ENCODE measurements around the gene FAM240B. TPM values are rescaled to one million over a fixed set of nuclear protein-coding genes. Genes with fewer than 3 reads are reported as not detected.

The FAM240B gene
- total RNA-seq, 1 experiment from 2014 or later = not detected

GRCh38 chr9:38670542-38671371 lies 49.2 kb downstream of the FAM240B start:
- TF ChIP-seq CTCF (conservative IDR thresholded peaks at IDR 0.05) = no peak
- no peaks in the 10 kb centered on the region for H3K79me2 ChIP-seq (ENCODE audit: insufficient read depth, low read length)
- no peaks in the 10 kb centered on the region for H3K23me2 ChIP-seq (ENCODE audit: insufficient read length, low read depth, low read length, poor library complexity, severe bottlenecking)
- Mint-ChIP-seq H3K27me3 (ENCODE audit: low read depth) (peaks cover 16% of the 10 kb centered on the region), H3K4me1 (peaks cover 22 to 26% of the 10 kb centered on the region in 2 experiments), H3K9me3 (peaks cover 0 to 2% of the 10 kb centered on the region in 2 experiments; a peak in 1 of 5 replicates), H3K4me3 (no peak overlapping the region; a peak in 1 of 5 replicates), H3K36me3 (ENCODE audit: insufficient read depth in 1 of 3, low read depth in 3 of 3) (peaks cover 0 to 4% (median 0%) of the 10 kb centered on the region in 3 experiments; a peak in 3 of 7 replicates), H3K27ac (no peak overlapping the region; a peak in 1 of 7 replicates)
- WGBS (ENCODE audit: extremely low coverage, insufficient read length, low lambda C conversion rate) = no CpG with 5 or more reads among the region's 5 CpGs
- no peak overlapping the region for H2AFZ ChIP-seq (ENCODE audit: low read length)
- no peak overlapping the region for H3T11ph ChIP-seq (ENCODE audit: low read length)
- no peaks in the 10 kb centered on the region for H4K20me1 ChIP-seq (ENCODE audit: control insufficient read depth, insufficient read depth, insufficient read length)
- H4K8ac ChIP-seq (replicated peaks; ENCODE audit: insufficient read length, low read depth, low read length) = no peak overlapping the region
- no peak overlapping the region for H3K56ac ChIP-seq (ENCODE audit: insufficient read length, low read depth, low read length)
- H2AK5ac ChIP-seq (ENCODE audit: insufficient read length, low read length) = no peak overlapping the region
- no peak overlapping the region for H2BK120ac ChIP-seq (ENCODE audit: low read depth, low read length, poor library complexity, severe bottlenecking)
- DNase-seq = no peak
- no peak overlapping the region for H2BK15ac ChIP-seq (ENCODE audit: low read depth, low read length)
- no peak overlapping the region for H3K23ac ChIP-seq (ENCODE audit: insufficient read length, low read depth, low read length)
- no peak overlapping the region for H2BK20ac ChIP-seq (ENCODE audit: low read depth, low read length, poor library complexity, severe bottlenecking)
- no peak overlapping the region for H3K27ac ChIP-seq (ENCODE audit: insufficient read length, low read depth, low read length)
- no peak overlapping the region for H3K18ac ChIP-seq (ENCODE audit: insufficient read length, low read depth, low read length)
- no peak overlapping the region for H3K9ac ChIP-seq (ENCODE audit: extremely low read depth, insufficient read length, low read length)
- no peak overlapping the region for H3K4me2 ChIP-seq (ENCODE audit: insufficient read depth, insufficient read length, low read length)
- no peaks in the 10 kb centered on the region for H3K27me3 ChIP-seq (ENCODE audit: insufficient read depth, low read length)
- no peak overlapping the region for H4K91ac ChIP-seq (ENCODE audit: insufficient read length, low read depth, low read length)
- H3K4ac ChIP-seq (ENCODE audit: low read depth, low read length) = no peak overlapping the region
- H3K14ac ChIP-seq (ENCODE audit: insufficient read depth, low read length) = no peak overlapping the region
- H2BK5ac ChIP-seq (ENCODE audit: insufficient read length, low read length) = no peak overlapping the region
- no peak overlapping the region for H2BK12ac ChIP-seq (ENCODE audit: insufficient read length, low read depth, low read length)
- no peak overlapping the region for H4K5ac ChIP-seq (ENCODE audit: insufficient read length, low read depth, low read length)
- peaks cover 12% of the 10 kb centered on the region; the same call in 1 of the 2 replicates for H3K4me1 ChIP-seq (ENCODE audit: insufficient read depth, low read length)
- no peaks in the 10 kb centered on the region for H3K9me3 ChIP-seq (ENCODE audit: control insufficient read depth, low read depth, low read length)
- no peaks in the 10 kb centered on the region for H3K79me1 ChIP-seq (ENCODE audit: insufficient read depth, low read depth, low read length, poor library complexity, severe bottlenecking)
